ENCODE results near the gene SALL4.
"Not testable (repeated sequence)": the region's sequence is repeated elsewhere in the genome, so short reads cannot be mapped to it uniquely, and the experiment has no call there.

The SALL4 gene

GRCh38 chr20:51802170-51802751 is at the start of gene SALL4:
TSS of gene SALL4 (minus strand) at chr20:51802521. CDS start at chr20:51802408, 113 bp downstream.
- DNase-seq (ENCODE audit: low read depth, low spot score): no peak

- DNase-seq (ENCODE audit: low read depth, low spot score): no peak
Measured at GRCh38 chr20:51848346-51848745, 46.0 kb upstream of the SALL4 start.

GRCh38 chr20:51840865-51841264 is 38.5 kb upstream of the SALL4 start:
- DNase-seq (ENCODE audit: low read depth, low spot score): no peak

- DNase-seq (ENCODE audit: low read depth, low spot score): no peak
Measured at GRCh38 chr20:51837876-51838420, 35.6 kb upstream of the SALL4 start.

GRCh38 chr20:51837436-51837835 is 35.1 kb upstream of the SALL4 start:
- DNase-seq (ENCODE audit: low read depth, low spot score): no peak

GRCh38 chr20:51833326-51833725 is 31.0 kb upstream of the SALL4 start:
- no peak for DNase-seq (ENCODE audit: low read depth, low spot score)

- no peak for DNase-seq (ENCODE audit: low read depth, low spot score)
Measured at GRCh38 chr20:51832276-51832675, 30.0 kb upstream of the SALL4 start.

GRCh38 chr20:51831866-51832265 is 29.5 kb upstream of the SALL4 start:
- no peak for DNase-seq (ENCODE audit: low read depth, low spot score)

- no peak for DNase-seq (ENCODE audit: low read depth, low spot score)
Measured at GRCh38 chr20:51830538-51830937, 28.2 kb upstream of the SALL4 start.

GRCh38 chr20:51828762-51829161 is 26.4 kb upstream of the SALL4 start:
- DNase-seq (ENCODE audit: low read depth, low spot score): no peak

- DNase-seq (ENCODE audit: low read depth, low spot score): no peak
Measured at GRCh38 chr20:51826372-51826771, 24.1 kb upstream of the SALL4 start.

- no peak for DNase-seq (ENCODE audit: low read depth, low spot score)
Measured at GRCh38 chr20:51818479-51819008, 16.2 kb upstream of the SALL4 start.

GRCh38 chr20:51816856-51817255 is 14.5 kb upstream of the SALL4 start:
- DNase-seq (ENCODE audit: low read depth, low spot score): not testable (repeated sequence)

- no peak for DNase-seq (ENCODE audit: low read depth, low spot score)
Measured at GRCh38 chr20:51815383-51816076, 13.2 kb upstream of the SALL4 start.

- DNase-seq (ENCODE audit: low read depth, low spot score): no peak
Measured at GRCh38 chr20:51812861-51813260, 10.5 kb upstream of the SALL4 start.

GRCh38 chr20:51811514-51812128 is 9.3 kb upstream of the SALL4 start:
- DNase-seq (ENCODE audit: low read depth, low spot score): no peak

- DNase-seq (ENCODE audit: low read depth, low spot score): no peak
Measured at GRCh38 chr20:51811042-51811355, 8.7 kb upstream of the SALL4 start.

- no peak for DNase-seq (ENCODE audit: low read depth, low spot score)
Measured at GRCh38 chr20:51810155-51811041, 8.1 kb upstream of the SALL4 start.

GRCh38 chr20:51807720-51808250 is 5.5 kb upstream of the SALL4 start:
- DNase-seq (ENCODE audit: low read depth, low spot score): no peak

- DNase-seq (ENCODE audit: low read depth, low spot score): no peak
Measured at GRCh38 chr20:51804754-51805153, 2.4 kb upstream of the SALL4 start.

GRCh38 chr20:51803148-51803854 is 980 bp upstream of the SALL4 start:
- no peak for DNase-seq (ENCODE audit: low read depth, low spot score)
